ENCODE measurements around the gene DTNB.

DNA sequence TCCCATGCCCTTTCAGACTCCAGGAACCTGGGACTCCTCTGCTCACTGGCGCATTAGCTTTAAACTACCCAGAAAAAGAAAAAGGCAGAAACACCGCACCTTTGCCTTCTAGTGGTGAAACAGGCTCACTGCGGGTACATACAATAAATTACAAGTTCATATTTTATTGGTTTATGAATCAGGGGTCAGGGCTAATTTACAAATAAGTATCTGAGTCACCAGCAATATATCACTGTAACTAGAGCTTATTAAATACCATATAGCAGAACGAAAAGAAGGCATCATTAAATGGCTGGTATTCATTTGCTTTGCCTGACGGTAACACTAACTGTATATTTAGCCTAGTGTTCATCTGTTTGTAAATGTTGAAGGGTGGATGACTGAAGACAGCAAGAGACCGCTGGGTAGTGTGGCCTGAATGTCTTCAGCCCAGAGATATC is 26.9 kb upstream of the DTNB start:
- TF ChIP-seq, protein P1, sequence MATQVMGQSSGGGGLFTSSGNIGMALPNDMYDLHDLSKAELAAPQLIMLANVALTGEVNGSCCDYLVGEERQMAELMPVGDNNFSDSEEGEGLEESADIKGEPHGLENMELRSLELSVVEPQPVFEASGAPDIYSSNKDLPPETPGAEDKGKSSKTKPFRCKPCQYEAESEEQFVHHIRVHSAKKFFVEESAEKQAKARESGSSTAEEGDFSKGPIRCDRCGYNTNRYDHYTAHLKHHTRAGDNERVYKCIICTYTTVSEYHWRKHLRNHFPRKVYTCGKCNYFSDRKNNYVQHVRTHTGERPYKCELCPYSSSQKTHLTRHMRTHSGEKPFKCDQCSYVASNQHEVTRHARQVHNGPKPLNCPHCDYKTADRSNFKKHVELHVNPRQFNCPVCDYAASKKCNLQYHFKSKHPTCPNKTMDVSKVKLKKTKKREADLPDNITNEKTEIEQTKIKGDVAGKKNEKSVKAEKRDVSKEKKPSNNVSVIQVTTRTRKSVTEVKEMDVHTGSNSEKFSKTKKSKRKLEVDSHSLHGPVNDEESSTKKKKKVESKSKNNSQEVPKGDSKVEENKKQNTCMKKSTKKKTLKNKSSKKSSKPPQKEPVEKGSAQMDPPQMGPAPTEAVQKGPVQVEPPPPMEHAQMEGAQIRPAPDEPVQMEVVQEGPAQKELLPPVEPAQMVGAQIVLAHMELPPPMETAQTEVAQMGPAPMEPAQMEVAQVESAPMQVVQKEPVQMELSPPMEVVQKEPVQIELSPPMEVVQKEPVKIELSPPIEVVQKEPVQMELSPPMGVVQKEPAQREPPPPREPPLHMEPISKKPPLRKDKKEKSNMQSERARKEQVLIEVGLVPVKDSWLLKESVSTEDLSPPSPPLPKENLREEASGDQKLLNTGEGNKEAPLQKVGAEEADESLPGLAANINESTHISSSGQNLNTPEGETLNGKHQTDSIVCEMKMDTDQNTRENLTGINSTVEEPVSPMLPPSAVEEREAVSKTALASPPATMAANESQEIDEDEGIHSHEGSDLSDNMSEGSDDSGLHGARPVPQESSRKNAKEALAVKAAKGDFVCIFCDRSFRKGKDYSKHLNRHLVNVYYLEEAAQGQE (IDR thresholded peaks at IDR 0.05; ENCODE audit: insufficient read depth in 1 of 2, low read depth in 2 of 2, low read length in 2 of 2): no peak
- no peak for TF ChIP-seq TAF1 (IDR thresholded peaks at IDR 0.05; ENCODE audit: borderline replicate concordance, insufficient read depth, low read length)
- no peak for TF ChIP-seq POLR2AphosphoS5 (IDR thresholded peaks at IDR 0.05; ENCODE audit: low read depth, low read length)

Measured in PFSK-1 (cell line).